CD8-positive, alpha-beta memory T cell (primary cell): ENCODE results near the gene COQ4. TPM values are rescaled to one million over a fixed set of nuclear protein-coding genes. Genes with fewer than 3 reads are reported as not detected.

ENCODE experiments used
- CTCF ChIA-PET: fragments of 350-600 bp; sonication (Branson Sonifier 250); formaldehyde crosslinking; loops from one replicate; lab custom pipeline; 2021; ENCODE audit warnings: antibody characterized with exemption; lab: Charles Lee
- POLR2A ChIA-PET: fragments of 350-600 bp; sonication (Branson Sonifier 250); formaldehyde crosslinking; loops from one replicate; lab custom pipeline; 2021; ENCODE audit warnings: antibody characterized with exemption; lab: Charles Lee
- DNase-seq, 5 donors: peaks; one replicate each; pipeline versions ENCODE4 v3.0.0 to v3.0.0-alpha.2; 2020 to 2022; ENCODE audit warnings: mixed read lengths in 1 of 5
- H3K27ac ChIP-seq: one replicate; pipeline ENCODE4 v1.7.0; 2013; ENCODE audit warnings: low read depth, mild to moderate bottlenecking, low read length, moderate library complexity
- H3K27me3 ChIP-seq: 2 replicates; pipeline ENCODE4 v1.7.0; 2013; ENCODE audit warnings: low read length, mild to moderate bottlenecking; ENCODE audit not compliant: insufficient read depth, poor library complexity, severe bottlenecking
- H3K36me3 ChIP-seq: 2 replicates; pipeline ENCODE4 v1.7.0; 2013; ENCODE audit warnings: mild to moderate bottlenecking, low read length, moderate library complexity; ENCODE audit not compliant: insufficient read depth
- H3K4me1 ChIP-seq: 2 replicates; pipeline ENCODE4 v1.7.0; 2013; ENCODE audit warnings: mild to moderate bottlenecking, low read length, moderate library complexity; ENCODE audit not compliant: insufficient read depth
- H3K4me3 ChIP-seq: 2 replicates; pipeline ENCODE4 v1.7.0; 2013; ENCODE audit warnings: mild to moderate bottlenecking, low read length
- H3K9me3 ChIP-seq: 2 replicates; pipeline ENCODE4 v1.7.0; 2013; ENCODE audit warnings: mild to moderate bottlenecking, low read length
- H3K27ac Mint-ChIP-seq, 8 donors: one replicate each; pipeline ENCODE4 v1.8.0; 2020 to 2021; ENCODE audit warnings: mixed read lengths in 8 of 8, mild to moderate bottlenecking in 6 of 8, inconsistent platforms in 3 of 8, moderate library complexity in 3 of 8
- H3K27me3 Mint-ChIP-seq, 2 donors: one replicate each; pipeline ENCODE4 v1.8.0; 2020 to 2021; ENCODE audit warnings: mixed read lengths in 2 of 2, mild to moderate bottlenecking in 1 of 2, moderate library complexity in 1 of 2
- H3K36me3 Mint-ChIP-seq, 3 donors: one replicate each; pipeline ENCODE4 v1.8.0; 2020 to 2021; ENCODE audit warnings: mixed read lengths in 3 of 3, inconsistent platforms in 1 of 3, mild to moderate bottlenecking in 1 of 3
- H3K4me1 Mint-ChIP-seq, 3 donors: one replicate each; pipeline ENCODE4 v1.8.0; 2020 to 2021; ENCODE audit warnings: mixed read lengths in 3 of 3, inconsistent platforms in 1 of 3, mild to moderate bottlenecking in 1 of 3
- H3K4me3 Mint-ChIP-seq, 7 donors: one replicate each; pipeline ENCODE4 v1.8.0; 2020 to 2021; ENCODE audit warnings: mixed read lengths in 7 of 7, mild to moderate bottlenecking in 6 of 7, moderate library complexity in 4 of 7, inconsistent platforms in 2 of 7
- H3K9me3 Mint-ChIP-seq, 5 donors: one replicate each; pipeline ENCODE4 v1.8.0; 2020 to 2022; ENCODE audit warnings: mixed read lengths in 5 of 5, mild to moderate bottlenecking in 3 of 5, moderate library complexity in 2 of 5, inconsistent platforms in 1 of 5
- polyA plus RNA-seq: library from polyadenylated mRNA; unstranded; fragments of 300-500 nt; fragmentation: Illumina TruSeq; gene quantifications from one replicate; pipeline ENCODE4 v1.2.3, GENCODE V29; 2021
- total RNA-seq, 2 experiments: library from RNA; stranded (reverse); gene quantifications; one replicate each; pipeline ENCODE4 v1.2.3, GENCODE V29; 2021

Gene COQ4
- total and polyA plus RNA-seq, 3 experiments from 2014 or later, result 36.9 to 56.9 (median 51.1) TPM

DNA sequence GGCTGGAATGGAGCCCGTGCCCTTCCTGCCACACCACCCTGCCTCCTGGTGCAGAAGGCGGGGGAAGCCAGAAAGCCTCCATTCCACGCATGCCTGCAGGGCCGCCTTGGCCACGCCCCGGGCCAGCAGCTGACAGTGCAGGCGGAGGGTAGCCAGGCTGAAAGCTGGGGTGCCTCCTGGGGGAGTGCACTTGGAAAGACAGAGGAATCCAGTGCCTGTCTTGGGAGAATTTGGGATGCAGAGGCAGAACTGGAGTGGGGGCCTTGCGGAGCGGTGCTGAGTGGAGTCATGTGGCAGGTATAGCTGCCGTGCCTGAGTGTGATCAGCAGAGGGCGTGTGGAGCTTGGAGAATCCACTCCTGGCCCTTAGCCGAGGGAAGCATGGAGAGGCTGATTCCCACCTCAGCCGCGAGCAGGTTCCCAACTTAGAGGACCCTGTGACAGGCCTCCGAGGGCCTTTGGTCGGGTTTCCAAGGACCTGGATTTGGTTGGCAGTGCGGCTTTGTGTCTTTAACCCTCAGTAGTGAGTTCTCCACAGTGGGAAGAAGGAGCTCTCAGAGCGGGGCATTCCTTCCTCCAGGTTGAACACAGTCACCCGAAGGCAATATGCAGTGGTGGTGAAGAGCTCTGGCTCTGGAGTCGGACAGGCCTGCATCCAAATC is 39.5 kb downstream of the COQ4 start:
- Histone ChIP-seq H3K36me3 (no peaks in the 10 kb centered on the region), H3K4me1 (peaks cover 9% of the 10 kb centered on the region), H3K4me3 (peak overlapping the region; percentile 62), H3K27ac (no peak overlapping the region), H3K27me3 (no peaks in the 10 kb centered on the region), H3K9me3 (no peaks in the 10 kb centered on the region)
- Mint-ChIP-seq H3K27me3 (peaks cover 6 to 8% of the 10 kb centered on the region in 2 donors), H3K9me3 (no peaks in the 10 kb centered on the region), H3K4me1 (peaks cover 5 to 12% (median 6%) of the 10 kb centered on the region in 3 donors), H3K27ac (peak overlapping the region in 6 of 8 donors; percentile 1 to 87 (median 47)), H3K36me3 (peaks cover 0 to 9% (median 0%) of the 10 kb centered on the region in 3 donors), H3K4me3 (peak overlapping the region; percentile 40 to 84 (median 77))
- DNase-seq, result peak; percentile 47 to 74 (median 52)
- CTCF ChIA-PET, result interaction anchor here (0.7 to 2.2 kb wide), 18 partner anchors 9 to 566 kb away, joined by 3 to 18 read pairs (median 5); partner anchors contain the start of genes CERCAM, SLC27A4 and URM1
- POLR2A ChIA-PET, result interaction anchor here (0.6 to 2.3 kb wide), 3 partner anchors 9 to 1264 kb away, joined by 3 to 16 read pairs (median 5); partner anchors contain the start of genes NTMT1 and URM1

DNA sequence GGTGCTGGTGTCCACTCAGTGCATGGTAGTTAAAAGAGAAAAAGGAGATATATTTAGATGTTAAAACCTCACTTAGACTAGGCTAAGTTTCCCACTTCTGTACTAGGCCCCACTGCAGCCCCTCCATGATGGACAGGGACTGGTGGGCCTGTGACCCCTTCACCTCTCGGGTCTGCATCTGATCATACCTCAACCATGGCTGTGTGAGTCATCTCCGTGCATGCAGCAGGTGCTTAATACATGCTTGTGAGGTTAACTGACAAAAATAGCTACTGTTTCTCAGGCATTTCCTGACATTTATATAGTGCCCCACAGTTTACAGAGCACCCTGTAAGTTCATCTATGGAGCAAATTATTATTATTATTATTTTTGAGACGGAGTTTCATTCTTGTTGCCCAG is 40.1 kb downstream of the COQ4 start:
- H3K4me1 Mint-ChIP-seq, result peaks cover 5 to 12% (median 6%) of the 10 kb centered on the region in 3 donors
- peak overlapping the region in 1 of 7 donors; percentile 16 for H3K4me3 Mint-ChIP-seq
- ChIA-PET POLR2A (interaction anchor here (0.7 to 2.3 kb wide), 2 partner anchors 9 to 21 kb away, joined by 3 to 16 read pairs; partner anchors contain the start of gene URM1), CTCF (interaction anchor here (0.7 to 2.2 kb wide), 16 partner anchors 8 to 565 kb away, joined by 3 to 18 read pairs (median 5); partner anchors contain the start of genes CERCAM, SLC27A4 and URM1)
- H3K27ac Mint-ChIP-seq, result no peak overlapping the region
- Histone ChIP-seq H3K36me3 (no peaks in the 10 kb centered on the region), H3K27me3 (no peaks in the 10 kb centered on the region), H3K4me3 (no peak overlapping the region), H3K4me1 (peaks cover 9% of the 10 kb centered on the region), H3K9me3 (no peaks in the 10 kb centered on the region), H3K27ac (no peak overlapping the region)
- DNase-seq, result no peak
- peaks cover 0 to 4% (median 0%) of the 10 kb centered on the region in 3 donors for H3K36me3 Mint-ChIP-seq
- peaks cover 8 to 10% of the 10 kb centered on the region in 2 donors for H3K27me3 Mint-ChIP-seq
- no peaks in the 10 kb centered on the region for H3K9me3 Mint-ChIP-seq

DNA sequence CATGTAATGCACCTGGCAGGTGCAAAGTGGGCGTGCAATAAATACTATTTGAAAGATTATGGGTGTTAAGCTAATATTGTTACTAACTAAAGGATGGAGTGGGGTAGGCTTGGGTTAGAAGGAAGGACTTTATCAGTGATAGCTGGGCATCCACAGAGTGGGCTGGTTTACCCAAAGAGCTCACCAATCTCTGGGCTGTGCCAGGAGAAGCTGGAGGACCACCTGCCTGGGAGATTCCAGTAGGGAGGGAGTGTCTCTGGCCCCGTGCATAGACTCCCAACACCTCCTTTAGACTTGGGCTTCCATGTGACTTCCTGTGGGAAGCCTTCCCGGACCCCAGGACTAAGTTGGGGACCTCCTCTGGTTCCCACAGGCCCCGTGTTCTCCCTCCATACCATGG is 42.9 kb downstream of the COQ4 start:
- peaks cover 11 to 18% (median 12%) of the 10 kb centered on the region in 3 donors for H3K4me1 Mint-ChIP-seq
- peak overlapping the region in 1 of 7 donors; percentile 14 for H3K4me3 Mint-ChIP-seq
- no peaks in the 10 kb centered on the region for H3K36me3 ChIP-seq
- no peak overlapping the region for H3K27ac ChIP-seq
- no peak overlapping the region for H3K4me3 ChIP-seq
- peaks cover 8 to 10% of the 10 kb centered on the region in 2 donors for H3K27me3 Mint-ChIP-seq
- ChIA-PET POLR2A (no interaction called here), CTCF (no interaction called here)
- H3K27me3 ChIP-seq, result no peaks in the 10 kb centered on the region
- peaks cover 0 to 1% (median 0%) of the 10 kb centered on the region in 3 donors for H3K36me3 Mint-ChIP-seq
- H3K9me3 ChIP-seq, result no peaks in the 10 kb centered on the region
- H3K4me1 ChIP-seq, result peaks cover 13% of the 10 kb centered on the region
- no peak overlapping the region for H3K27ac Mint-ChIP-seq
- no peak for DNase-seq
- no peaks in the 10 kb centered on the region for H3K9me3 Mint-ChIP-seq

DNA sequence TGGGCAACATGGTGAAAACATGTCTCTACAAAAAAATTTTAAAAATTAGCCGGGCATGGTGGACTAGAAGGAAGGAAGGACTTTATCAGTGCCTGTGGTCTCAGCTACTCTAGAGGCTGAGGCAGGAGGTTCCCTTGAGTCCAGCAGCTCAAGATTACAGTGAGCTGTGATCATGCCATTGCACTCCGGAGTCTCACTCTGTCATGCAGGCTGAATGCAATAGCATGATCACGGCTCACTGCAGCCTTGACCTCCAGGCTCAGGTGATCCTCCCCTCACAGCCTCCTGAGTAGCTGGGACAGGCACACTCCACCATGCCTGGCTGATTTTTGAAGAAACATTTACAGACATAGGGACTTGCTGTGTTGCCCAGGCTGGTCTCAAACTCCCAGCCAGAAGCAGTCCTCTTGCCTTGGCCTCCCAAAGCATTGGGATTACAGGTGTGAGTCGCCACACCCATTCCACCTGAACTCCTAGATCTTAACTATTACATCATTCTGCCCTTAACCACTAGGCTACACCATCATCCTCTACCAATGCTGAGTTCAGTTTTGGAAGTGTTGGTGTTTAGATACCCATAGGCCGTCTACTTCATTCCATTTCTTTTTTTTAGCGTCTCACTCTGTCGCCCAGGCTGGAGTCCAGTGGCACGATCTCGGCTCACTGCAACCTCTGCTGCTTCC is 46.5 kb downstream of the COQ4 start:
- H3K4me1 Mint-ChIP-seq, result peaks cover 36 to 39% (median 38%) of the 10 kb centered on the region in 3 donors
- Histone ChIP-seq H3K27ac (no peak overlapping the region), H3K27me3 (no peaks in the 10 kb centered on the region), H3K36me3 (peaks cover 4% of the 10 kb centered on the region), H3K4me1 (peaks cover 18% of the 10 kb centered on the region), H3K9me3 (no peaks in the 10 kb centered on the region), H3K4me3 (no peak overlapping the region)
- peaks cover 0 to 25% (median 0%) of the 10 kb centered on the region in 3 donors for H3K36me3 Mint-ChIP-seq
- H3K9me3 Mint-ChIP-seq, result no peaks in the 10 kb centered on the region
- POLR2A ChIA-PET, result no interaction called here
- H3K27ac Mint-ChIP-seq, result peak overlapping the region in 1 of 8 donors; percentile 80
- H3K4me3 Mint-ChIP-seq, result peak overlapping the region in 3 of 7 donors; percentile 8 to 51 (median 28)
- peaks cover 8 to 10% of the 10 kb centered on the region in 2 donors for H3K27me3 Mint-ChIP-seq
- CTCF ChIA-PET, result no interaction called here
- DNase-seq, result no peak

DNA sequence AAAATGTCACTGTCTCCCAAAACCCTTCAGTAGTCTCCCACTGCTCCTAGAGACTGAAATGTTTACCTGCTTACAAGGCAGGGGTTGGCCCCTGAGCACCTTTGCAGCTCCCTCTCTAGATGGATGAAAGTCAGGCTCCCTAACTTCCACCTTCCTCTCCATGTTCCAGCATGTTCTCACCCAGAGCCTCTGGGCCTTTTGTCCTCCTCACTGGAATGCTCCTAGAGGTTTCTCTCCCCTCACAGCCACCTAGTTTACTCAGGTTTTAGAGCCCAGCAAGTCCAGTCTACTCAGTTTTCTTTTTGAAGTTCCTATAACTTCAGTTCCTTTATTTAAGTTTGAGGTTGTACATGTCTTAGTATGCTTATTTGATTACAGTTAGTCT is 47.7 kb downstream of the COQ4 start:
- ChIA-PET CTCF (interaction anchor here (1.2 to 2.1 kb wide), 2 partner anchors 8 to 17 kb away, joined by 3 to 16 read pairs; no protein-coding TSS in a partner anchor), POLR2A (interaction anchor here (2.3 kb wide), 1 partner anchor 9 kb away, joined by 16 read pairs; no protein-coding TSS in a partner anchor)
- no peaks in the 10 kb centered on the region for H3K27me3 ChIP-seq
- Mint-ChIP-seq H3K4me3 (peak overlapping the region; percentile 93 to 98 (median 97)), H3K27me3 (peaks cover 8 to 10% of the 10 kb centered on the region in 2 donors), H3K4me1 (peaks cover 38 to 39% (median 38%) of the 10 kb centered on the region in 3 donors), H3K36me3 (peaks cover 0 to 33% (median 0%) of the 10 kb centered on the region in 3 donors), H3K27ac (peak overlapping the region; percentile 90 to 99 (median 97)), H3K9me3 (no peaks in the 10 kb centered on the region)
- H3K27ac ChIP-seq, result peak overlapping the region; percentile 95
- DNase-seq, result no peak
- peak overlapping the region; percentile 90 for H3K4me3 ChIP-seq
- H3K9me3 ChIP-seq, result no peaks in the 10 kb centered on the region
- peaks cover 4% of the 10 kb centered on the region for H3K36me3 ChIP-seq
- peaks cover 18% of the 10 kb centered on the region for H3K4me1 ChIP-seq

DNA sequence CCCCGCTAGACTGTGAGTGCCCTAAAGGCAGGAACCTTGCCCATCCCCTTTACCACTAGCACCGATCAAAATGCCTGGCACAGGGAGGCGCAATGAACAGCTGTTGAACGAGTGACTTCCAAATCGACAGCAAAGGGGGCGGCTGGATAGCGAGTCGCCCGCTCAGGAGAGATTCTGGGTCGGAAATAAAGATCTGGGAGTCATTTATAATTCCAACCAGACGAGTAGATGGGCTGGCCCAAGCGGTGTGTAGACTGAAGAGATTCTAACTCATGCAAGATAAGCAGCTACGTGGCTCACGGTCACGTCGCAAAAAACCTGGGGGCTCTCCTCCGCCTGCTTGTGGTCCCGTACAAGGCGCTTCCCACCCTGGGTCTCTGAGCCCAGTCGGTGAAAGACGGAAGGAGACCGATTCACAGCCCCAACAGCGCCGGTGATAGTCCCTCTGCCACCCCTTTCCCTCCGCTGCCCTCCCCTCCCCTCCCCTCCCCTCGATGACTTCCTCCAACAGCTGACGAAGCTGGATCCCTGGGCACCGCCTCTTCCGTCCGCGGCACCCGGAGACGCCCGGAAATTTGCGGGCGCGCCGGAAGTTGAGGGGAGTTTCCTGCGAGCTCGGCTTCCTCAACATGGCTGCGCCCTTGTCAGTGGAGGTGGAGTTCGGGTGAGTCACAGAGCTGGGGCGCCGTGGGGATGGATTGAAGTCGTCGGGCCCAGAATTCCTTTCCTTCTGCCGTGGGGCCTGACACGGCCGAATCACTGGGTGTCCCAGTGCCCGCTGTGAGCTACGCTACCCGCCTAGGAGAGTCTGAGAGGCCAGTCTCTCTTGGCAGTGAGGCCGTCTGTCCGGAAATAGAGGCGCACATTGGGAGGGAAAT is 48.4 kb downstream of the COQ4 start, which contains the start of gene URM1:
Gene URM1, plus strand, starts transcription at position 623 of the 878 bp plus-strand sequence. Its CDS starts 7 bp downstream, at position 630.
- H3K27ac Mint-ChIP-seq, result peak within 1 kb of the TSS; percentile 90 to 99 (median 97)
- Histone ChIP-seq H3K27ac (peak within 1 kb of the TSS; percentile 95), H3K9me3 (no peaks in the 10 kb centered on the region), H3K27me3 (no peaks in the 10 kb centered on the region), H3K4me3 (peak within 1 kb of the TSS; percentile 90), H3K36me3 (peaks cover 4% of the 10 kb centered on the region), H3K4me1 (peaks cover 18% of the 10 kb centered on the region)
- H3K4me3 Mint-ChIP-seq, result peak within 1 kb of the TSS; percentile 93 to 98 (median 97)
- peak; percentile 94 to 97 (median 95) for DNase-seq
- H3K9me3 Mint-ChIP-seq, result no peaks in the 10 kb centered on the region
- peaks cover 8 to 10% of the 10 kb centered on the region in 2 donors for H3K27me3 Mint-ChIP-seq
- CTCF ChIA-PET, result interaction anchor here (0.7 to 2.1 kb wide), 7 partner anchors 9 to 447 kb away, joined by 3 to 16 read pairs (median 3); partner anchors contain the start of gene ENDOG
- peaks cover 38 to 39% (median 38%) of the 10 kb centered on the region in 3 donors for H3K4me1 Mint-ChIP-seq
- POLR2A ChIA-PET, result interaction anchor here (0.6 to 2.3 kb wide), 5 partner anchors 9 to 417 kb away, joined by 4 to 16 read pairs (median 4); partner anchors contain the start of genes CERCAM, GOLGA2 and SWI5
- peaks cover 0 to 36% (median 0%) of the 10 kb centered on the region in 3 donors for H3K36me3 Mint-ChIP-seq
